ENCODE measurements around the gene TNFSF8. TPM values are rescaled to one million over a fixed set of nuclear protein-coding genes. Genes with fewer than 3 reads are reported as not detected.

Gene TNFSF8
- polyA plus RNA-seq, 1 donor from 2014 or later: not detected

GRCh38 chr9:114880291-114880745, 50.1 kb downstream of the TNFSF8 start:
- Histone ChIP-seq H3K27me3 (ENCODE audit: insufficient read depth, low read depth, low read length) (no peaks in the 10 kb centered on the region), H3K4me2 (ENCODE audit: low read length) (no peak overlapping the region), H3K27ac (ENCODE audit: low read length) (no peak overlapping the region), H3K4me3 (ENCODE audit: low read length) (no peak overlapping the region), H4K20me1 (ENCODE audit: insufficient read depth) (no peaks in the 10 kb centered on the region), H2AFZ (ENCODE audit: low read depth, low read length) (no peak overlapping the region), H3K9me3 (ENCODE audit: low read length) (no peaks in the 10 kb centered on the region), H3K79me2 (replicated peaks; ENCODE audit: insufficient read depth, low read length) (no peaks in the 10 kb centered on the region), H3K9ac (ENCODE audit: low read length) (no peak overlapping the region), H3K9me2 (ENCODE audit: insufficient read depth, low read length) (no peaks in the 10 kb centered on the region), H3K36me3 (ENCODE audit: insufficient read depth, low read length) (no peaks in the 10 kb centered on the region), H3F3A (ENCODE audit: insufficient read depth, low read length, poor library complexity, severe bottlenecking) (no peaks in the 10 kb centered on the region)
- TF ChIP-seq EP300 (conservative IDR thresholded peaks at IDR 0.05; ENCODE audit: poor library complexity, severe bottlenecking): no peak
- no peak for TF ChIP-seq CTCF (IDR thresholded peaks at IDR 0.05; ENCODE audit: poor library complexity, severe bottlenecking)
- no peak for TF ChIP-seq MXI1 (conservative IDR thresholded peaks at IDR 0.05; ENCODE audit: poor library complexity, severe bottlenecking)
- no peak for TF ChIP-seq RAD21 (conservative IDR thresholded peaks at IDR 0.05)
- no peak for TF ChIP-seq SMC3 (conservative IDR thresholded peaks at IDR 0.05; ENCODE audit: poor library complexity)
- TF ChIP-seq EZH2 (IDR thresholded peaks at IDR 0.05; ENCODE audit: borderline replicate concordance, insufficient read depth, low read length, poor library complexity, severe bottlenecking): no peak
- no peak for TF ChIP-seq REST (IDR thresholded peaks at IDR 0.05; ENCODE audit: borderline replicate concordance)
- TF ChIP-seq POLR2AphosphoS5 (IDR thresholded peaks at IDR 0.05): no peak
- no peak for TF ChIP-seq TAF1 (IDR thresholded peaks at IDR 0.05; ENCODE audit: low read depth)

GRCh38 chr9:114878879-114879564, 51.4 kb downstream of the TNFSF8 start:
- Histone ChIP-seq H3K36me3 (ENCODE audit: insufficient read depth, low read length) (no peaks in the 10 kb centered on the region), H3K9me2 (ENCODE audit: insufficient read depth, low read length) (no peaks in the 10 kb centered on the region), H3K9me3 (ENCODE audit: low read length) (no peaks in the 10 kb centered on the region), H2AFZ (ENCODE audit: low read depth, low read length) (no peak overlapping the region), H3K4me2 (ENCODE audit: low read length) (no peak overlapping the region), H3K27me3 (ENCODE audit: insufficient read depth, low read depth, low read length) (no peaks in the 10 kb centered on the region), H3K27ac (ENCODE audit: low read length) (no peak overlapping the region), H3K79me2 (replicated peaks; ENCODE audit: insufficient read depth, low read length) (no peaks in the 10 kb centered on the region), H4K20me1 (ENCODE audit: insufficient read depth) (no peaks in the 10 kb centered on the region), H3K9ac (ENCODE audit: low read length) (no peak overlapping the region), H3K4me3 (ENCODE audit: low read length) (no peak overlapping the region), H3F3A (ENCODE audit: insufficient read depth, low read length, poor library complexity, severe bottlenecking) (no peaks in the 10 kb centered on the region)
- TF ChIP-seq EZH2 (IDR thresholded peaks at IDR 0.05; ENCODE audit: borderline replicate concordance, insufficient read depth, low read length, poor library complexity, severe bottlenecking) (no peak), EP300 (conservative IDR thresholded peaks at IDR 0.05; ENCODE audit: poor library complexity, severe bottlenecking) (no peak), CTCF (IDR thresholded peaks at IDR 0.05; ENCODE audit: poor library complexity, severe bottlenecking) (no peak), TAF1 (IDR thresholded peaks at IDR 0.05; ENCODE audit: low read depth) (no peak), RAD21 (conservative IDR thresholded peaks at IDR 0.05) (no peak), REST (IDR thresholded peaks at IDR 0.05; ENCODE audit: borderline replicate concordance) (no peak), SMC3 (conservative IDR thresholded peaks at IDR 0.05; ENCODE audit: poor library complexity) (no peak), MXI1 (conservative IDR thresholded peaks at IDR 0.05; ENCODE audit: poor library complexity, severe bottlenecking) (no peak), POLR2AphosphoS5 (IDR thresholded peaks at IDR 0.05) (no peak)

All from neural cell (in vitro differentiated cells).